ENCODE data around the gene C1D. TPM values are rescaled to one million over a fixed set of nuclear protein-coding genes. Genes with fewer than 3 reads are reported as not detected.
A peak's percentile ranks its signal among the peaks of the same experiment; 100 is the strongest.

The C1D gene
- total and polyA plus RNA-seq, 2 of the 4 experiments (the other 2 are of a cell fraction), result 2.7 to 14.3 TPM

- dilution Hi-C loops (cut with HindIII; ENCODE audit: low sequenced_read_pairs, unreplicated experiment), result no loop called here
- Histone ChIP-seq H3K9ac (ENCODE audit: low read depth, low read length) (no peak overlapping the region), H2BK15ac (ENCODE audit: low read depth, low read length) (peak overlapping the region; percentile 2; the same call in 1 of the 3 replicates), H3K79me1 (ENCODE audit: low read depth in 1 of 2, low read length in 2 of 2) (no peaks in the 10 kb centered on the region), H4K91ac (ENCODE audit: insufficient read depth, low read depth, low read length) (no peak overlapping the region), H2BK5ac (ENCODE audit: low read depth, low read length, poor library complexity, severe bottlenecking) (no peak overlapping the region), H4K5ac (ENCODE audit: low read depth, low read length) (no peak overlapping the region), H4K8ac (ENCODE audit: low read depth in 2 of 2, low read length in 2 of 2) (peak overlapping the region in 1 of 2 experiments; percentile 14; a peak in 1 of 4 replicates), H4K20me1 (ENCODE audit: insufficient read depth, low read length) (no peaks in the 10 kb centered on the region), H3K4ac (ENCODE audit: low read depth, low read length) (peak overlapping the region; percentile 22; the same call in 1 of the 2 replicates), H2BK120ac (ENCODE audit: low read depth, low read length) (peak overlapping the region; percentile 10; the same call in 1 of the 2 replicates), H2AK9ac (replicated peaks; ENCODE audit: low read depth, low read length, poor library complexity) (no peak overlapping the region), H3K9me3 (ENCODE audit: control insufficient read depth, insufficient read depth, low read length) (no peaks in the 10 kb centered on the region), H3K4me2 (ENCODE audit: low read depth, low read length) (no peak overlapping the region; the same call in 1 of the 2 replicates), H3K27me3 (ENCODE audit: control insufficient read depth, insufficient read depth, low read length) (no peaks in the 10 kb centered on the region), H3K4me1 (ENCODE audit: control insufficient read depth, insufficient read depth, low read length) (peaks cover 2% of the 10 kb centered on the region; the same call in 1 of the 2 replicates), H3K36me3 (ENCODE audit: control insufficient read depth, insufficient read depth, low read length) (no peaks in the 10 kb centered on the region), H3K9me1 (ENCODE audit: insufficient read depth, low read length) (peaks cover 6% of the 10 kb centered on the region; the same call in 1 of the 2 replicates), H3K27ac (ENCODE audit: insufficient read depth, low read length) (no peak overlapping the region), H3K18ac (ENCODE audit: low read depth, low read length) (no peak overlapping the region), H3K56ac (ENCODE audit: extremely low read depth, insufficient read depth, low read length) (no peak overlapping the region), H3K4me3 (ENCODE audit: insufficient read depth, low read depth, low read length) (no peak overlapping the region), H2AK5ac (ENCODE audit: low read depth, low read length) (no peak overlapping the region), H3K14ac (replicated peaks; ENCODE audit: low read depth, low read length) (peak overlapping the region; percentile 70), H3K23ac (ENCODE audit: low read depth, low read length) (0 out of 2 replicates have a peak overlapping the region, but pooled peaks have one; percentile 7), H2AFZ (replicated peaks; ENCODE audit: low read length, poor library complexity) (peak overlapping the region; percentile 36), H2BK20ac (ENCODE audit: low read depth, low read length) (0 out of 2 replicates have a peak overlapping the region, but pooled peaks have one; percentile 32)
- intact Hi-C loops (cut with micrococcal nuclease), result no loop called here
- in situ Hi-C loops (cut with MboI; ENCODE audit: low sequenced_read_pairs), result no loop called here
- CTCF ChIA-PET, result interaction anchor here (1.1 kb wide), 1 partner anchor 13 kb away, joined by 4 read pairs; no protein-coding TSS in a partner anchor
- no TSS peak for BruUV-seq (replicated peaks)
- no peak for DNase-seq
- POLR2A ChIA-PET (ENCODE audit: unreplicated experiment), result no interaction called here
- ATAC-seq (ENCODE audit: low read depth), result no peak
- WGBS, 2 experiments (ENCODE audit: extremely low coverage in 2 of 2, insufficient read length in 1 of 2), result no CpG with 5 or more reads among the region's 6 CpGs
- no peak for TF ChIP-seq NFE2L2 (IDR thresholded peaks at IDR 0.05; ENCODE audit: low read depth, low read length)
- TF ChIP-seq RAD21 (IDR thresholded peaks at IDR 0.05; ENCODE audit: low read length), result no peak
- TF ChIP-seq SMC3 (IDR thresholded peaks at IDR 0.05; ENCODE audit: low read depth, low read length), result no peak
- TF ChIP-seq RFX5 (IDR thresholded peaks at IDR 0.05; ENCODE audit: low read depth, low read length), result no peak
- no peak for TF ChIP-seq RCOR1 (IDR thresholded peaks at IDR 0.05; ENCODE audit: insufficient replicate concordance, low read length)
- no peak for TF ChIP-seq MAZ (IDR thresholded peaks at IDR 0.05; ENCODE audit: borderline replicate concordance, low read depth, low read length)
- TF ChIP-seq FOS (IDR thresholded peaks at IDR 0.05; ENCODE audit: low read depth, low read length), result no peak
- TF ChIP-seq CHD1 (IDR thresholded peaks at IDR 0.05; ENCODE audit: low read depth, low read length), result no peak
- TF ChIP-seq MAFK (IDR thresholded peaks at IDR 0.05; ENCODE audit: low read depth, low read length), result no peak
- TF ChIP-seq ELK1 (IDR thresholded peaks at IDR 0.05; ENCODE audit: borderline replicate concordance, low read depth, low read length), result no peak
- TF ChIP-seq POLR2A (IDR thresholded peaks at IDR 0.05; ENCODE audit: low read depth, low read length), result no peak
- no peak for TF ChIP-seq BHLHE40 (IDR thresholded peaks at IDR 0.05; ENCODE audit: low read depth, low read length)
- no peak for TF ChIP-seq CTCF (conservative IDR thresholded peaks at IDR 0.05; ENCODE audit: low read depth, low read length)
- TF ChIP-seq USF2 (IDR thresholded peaks at IDR 0.05; ENCODE audit: low read depth, low read length), result no peak
These were observed 65.9 kb downstream of the C1D start for GRCh38 chr2:67996772-67997527.
